Spinal cord (tissue), 10 donors: ENCODE data around the gene SHC3. TPM values are rescaled to one million over a fixed set of nuclear protein-coding genes. Genes with fewer than 3 reads are reported as not detected.

ENCODE experiments used
- DNase-seq, 6 donors: peaks; one replicate each; pipeline versions ENCODE4 v3.0.0 to v3.0.0-alpha.2; 2013 to 2015; ENCODE audit warnings: low spot score in 6 of 6, low read depth in 4 of 6
- H3K27ac ChIP-seq: one replicate; pipeline ENCODE4 v1.5.1; 2013; ENCODE audit warnings: low read depth, low read length, control low read depth
- H3K27me3 ChIP-seq: one replicate; pipeline ENCODE4 v1.6.1; 2013; ENCODE audit warnings: low read length; ENCODE audit not compliant: control insufficient read depth, insufficient read depth
- H3K36me3 ChIP-seq: one replicate; pipeline ENCODE4 v1.6.1; 2013; ENCODE audit warnings: low read length; ENCODE audit not compliant: control insufficient read depth, insufficient read depth
- H3K4me1 ChIP-seq: one replicate; pipeline ENCODE4 v1.6.1; 2013; ENCODE audit warnings: low read length; ENCODE audit not compliant: control insufficient read depth, insufficient read depth
- H3K4me3 ChIP-seq: one replicate; pipeline ENCODE4 v1.5.1; 2013; ENCODE audit warnings: low read depth, low read length, control low read depth
- H3K9me3 ChIP-seq: one replicate; pipeline ENCODE4 v1.6.1; 2013; ENCODE audit warnings: low read length; ENCODE audit not compliant: control insufficient read depth, insufficient read depth
- WGBS: methylation state at CpG from one replicate; pipeline ENCODE4 v1.1.5; 2013; ENCODE audit warnings: missing lambda C conversion rate; ENCODE audit not compliant: insufficient coverage; 5-methylcytosine and 5-hydroxymethylcytosine counted together
- polyA plus RNA-seq, 2 donors: library from polyadenylated mRNA; unstranded; fragments of 120-200 nt; gene quantifications; one replicate each; pipeline ENCODE4 v1.2.1, GENCODE V29; 2013; ENCODE audit not compliant: insufficient read length in 2 of 2
- total RNA-seq, 2 donors: library from RNA; depleted of rRNA in 1 of 2; stranded (reverse); fragments of 120-200 nt in 1 of 2; fragments of >200 nt in 1 of 2; gene quantifications; one replicate each; pipeline versions ENCODE4 v1.2.3 to v1.2.4, GENCODE V29; 2013 to 2014
- donor health status: healthy.

The SHC3 gene
- total and polyA plus RNA-seq, 4 donors: 15.5 to 50.3 (median 30.1) TPM

- H3K27ac ChIP-seq: peak overlapping the region; percentile 67
- H3K36me3 ChIP-seq: no peaks in the 10 kb centered on the region
- DNase-seq: peak in 3 of 6 donors; percentile 50 to 76 (median 73)
- peaks cover 33% of the 10 kb centered on the region for H3K4me1 ChIP-seq
- peak overlapping the region; percentile 54 for H3K4me3 ChIP-seq
- peaks cover 10% of the 10 kb centered on the region for H3K27me3 ChIP-seq
- H3K9me3 ChIP-seq: no peaks in the 10 kb centered on the region
- WGBS: under 1% methylated on average over 31 of the region's 38 CpGs
Observed at GRCh38 chr9:89177012-89177943, 1.3 kb downstream of the SHC3 start.

- no peaks in the 10 kb centered on the region for H3K9me3 ChIP-seq
- no peak overlapping the region for H3K27ac ChIP-seq
- H3K4me3 ChIP-seq: peak overlapping the region; percentile 54
- WGBS: 42% methylated on average over 3 of the region's 5 CpGs
- DNase-seq: peak in 5 of 6 donors; percentile 35 to 87 (median 45)
- no peaks in the 10 kb centered on the region for H3K36me3 ChIP-seq
- H3K27me3 ChIP-seq: peaks cover 10% of the 10 kb centered on the region
- peaks cover 30% of the 10 kb centered on the region for H3K4me1 ChIP-seq
Observed at GRCh38 chr9:89175828-89176261, 2.8 kb downstream of the SHC3 start.

- no peak overlapping the region for H3K4me3 ChIP-seq
- H3K27me3 ChIP-seq: peaks cover 10% of the 10 kb centered on the region
- H3K4me1 ChIP-seq: peaks cover 24% of the 10 kb centered on the region
- no peak for DNase-seq
- WGBS: 75% methylated on average over 5 of the region's 6 CpGs
- H3K9me3 ChIP-seq: no peaks in the 10 kb centered on the region
- no peak overlapping the region for H3K27ac ChIP-seq
- no peaks in the 10 kb centered on the region for H3K36me3 ChIP-seq
Observed at GRCh38 chr9:89174291-89174690, 4.3 kb downstream of the SHC3 start.

- WGBS: 71% methylated on average over 2 of the region's 5 CpGs
- Histone ChIP-seq H3K27me3 (peaks cover 10% of the 10 kb centered on the region), H3K9me3 (no peaks in the 10 kb centered on the region), H3K4me3 (no peak overlapping the region), H3K27ac (no peak overlapping the region), H3K4me1 (peaks cover 20% of the 10 kb centered on the region), H3K36me3 (no peaks in the 10 kb centered on the region)
- no peak for DNase-seq
Observed at GRCh38 chr9:89173072-89173471, 5.5 kb downstream of the SHC3 start.

GRCh38 chr9:89172398-89172797, 6.2 kb downstream of the SHC3 start:
- H3K27me3 ChIP-seq: peaks cover 7% of the 10 kb centered on the region
- no peak overlapping the region for H3K4me3 ChIP-seq
- no peaks in the 10 kb centered on the region for H3K9me3 ChIP-seq
- H3K4me1 ChIP-seq: peaks cover 16% of the 10 kb centered on the region
- 63% methylated on average over 2 of the region's 2 CpGs for WGBS
- no peak for DNase-seq
- peaks cover 3% of the 10 kb centered on the region for H3K36me3 ChIP-seq
- H3K27ac ChIP-seq: no peak overlapping the region

GRCh38 chr9:89171693-89172092, 6.9 kb downstream of the SHC3 start:
- peak in 2 of 6 donors; percentile 41 to 81 for DNase-seq
- WGBS: 79% methylated on average over 3 of the region's 4 CpGs
- Histone ChIP-seq H3K9me3 (no peaks in the 10 kb centered on the region), H3K4me1 (peaks cover 14% of the 10 kb centered on the region), H3K4me3 (no peak overlapping the region), H3K27me3 (no peaks in the 10 kb centered on the region), H3K36me3 (peaks cover 3% of the 10 kb centered on the region), H3K27ac (no peak overlapping the region)

- WGBS: 83% methylated on average over 3 of the region's 3 CpGs
- Histone ChIP-seq H3K27ac (no peak overlapping the region), H3K4me1 (peaks cover 14% of the 10 kb centered on the region), H3K27me3 (no peaks in the 10 kb centered on the region), H3K36me3 (peaks cover 3% of the 10 kb centered on the region), H3K4me3 (no peak overlapping the region), H3K9me3 (no peaks in the 10 kb centered on the region)
- no peak for DNase-seq
Observed at GRCh38 chr9:89171231-89171630, 7.4 kb downstream of the SHC3 start.

GRCh38 chr9:89168901-89169813, 9.5 kb downstream of the SHC3 start:
- Histone ChIP-seq H3K36me3 (peaks cover 3% of the 10 kb centered on the region), H3K27me3 (no peaks in the 10 kb centered on the region), H3K4me1 (peaks cover 11% of the 10 kb centered on the region), H3K27ac (no peak overlapping the region), H3K9me3 (no peaks in the 10 kb centered on the region), H3K4me3 (no peak overlapping the region)
- DNase-seq: no peak
- WGBS: 87% methylated on average over 5 of the region's 9 CpGs

- no peak overlapping the region for H3K4me3 ChIP-seq
- H3K36me3 ChIP-seq: peaks cover 3% of the 10 kb centered on the region
- H3K4me1 ChIP-seq: peaks cover 7% of the 10 kb centered on the region
- no peak overlapping the region for H3K27ac ChIP-seq
- WGBS: 90% methylated on average over 5 of the region's 5 CpGs
- no peaks in the 10 kb centered on the region for H3K9me3 ChIP-seq
- DNase-seq: no peak
- H3K27me3 ChIP-seq: no peaks in the 10 kb centered on the region
Observed at GRCh38 chr9:89167788-89168187, 10.8 kb downstream of the SHC3 start.
